NCI-H1694 treated with DMSO at 0.1 percent for 48 hours (cell line): Measurements from ENCODE around the gene LGALS8.

Experiments used
- DNase-seq: peaks from one replicate; lab custom pipeline; 2025; lab: John Stamatoyannopoulos, UW

LGALS8 gene

DNA sequence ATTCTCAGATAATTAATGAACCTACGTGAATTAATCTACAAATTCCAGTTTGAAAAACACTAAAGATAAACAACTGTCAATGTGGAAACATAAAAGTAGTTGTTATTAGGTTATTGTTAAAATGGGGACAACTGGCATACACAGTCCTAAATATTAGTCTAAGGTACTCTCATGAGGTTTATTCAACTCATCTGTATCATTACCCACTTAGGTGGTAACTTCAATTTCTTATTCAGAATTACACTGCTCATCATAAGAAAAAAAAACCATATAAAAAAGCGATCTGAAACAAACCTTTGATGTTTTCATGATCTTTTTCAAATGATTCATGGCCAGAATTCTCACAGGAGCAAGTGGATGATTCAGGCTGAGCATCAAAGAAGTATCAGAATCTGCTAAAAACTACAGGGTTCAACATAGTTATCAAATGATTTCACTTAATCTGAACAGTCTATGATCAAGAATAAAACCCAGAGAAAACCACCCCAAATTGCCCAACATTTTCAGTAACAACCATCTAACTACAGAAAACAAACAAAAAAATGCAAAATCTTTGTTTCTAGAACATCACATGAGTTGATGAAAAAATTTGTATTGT is 66.9 kb downstream of the LGALS8 start:
- DNase-seq = no peak

DNA sequence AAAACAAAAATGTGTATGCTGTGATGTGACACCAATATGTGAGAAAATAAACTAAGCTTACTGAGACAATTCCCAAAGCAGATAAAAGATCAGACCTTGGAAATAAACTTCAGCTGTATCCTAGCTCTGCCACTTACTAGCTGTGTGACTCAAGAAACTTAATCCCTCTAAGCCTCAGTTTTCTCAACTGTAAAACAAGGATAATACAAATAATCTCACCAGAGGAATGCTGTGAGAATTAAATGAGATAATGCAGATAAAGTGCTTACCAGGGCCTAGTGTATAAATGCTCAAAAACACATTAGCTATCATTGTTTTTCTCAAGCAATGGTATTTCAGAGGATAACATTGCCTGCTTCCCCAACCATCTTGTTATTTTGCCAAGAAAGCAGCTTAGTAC is 78.4 kb downstream of the LGALS8 start:
- DNase-seq = no peak
